ENCODE results near the gene PARL. TPM values are rescaled to one million over a fixed set of nuclear protein-coding genes. Genes with fewer than 3 reads are reported as not detected.

PARL gene
- total RNA-seq, 2 donors from 2014 or later, result 34.1 to 58.3 TPM

DNA sequence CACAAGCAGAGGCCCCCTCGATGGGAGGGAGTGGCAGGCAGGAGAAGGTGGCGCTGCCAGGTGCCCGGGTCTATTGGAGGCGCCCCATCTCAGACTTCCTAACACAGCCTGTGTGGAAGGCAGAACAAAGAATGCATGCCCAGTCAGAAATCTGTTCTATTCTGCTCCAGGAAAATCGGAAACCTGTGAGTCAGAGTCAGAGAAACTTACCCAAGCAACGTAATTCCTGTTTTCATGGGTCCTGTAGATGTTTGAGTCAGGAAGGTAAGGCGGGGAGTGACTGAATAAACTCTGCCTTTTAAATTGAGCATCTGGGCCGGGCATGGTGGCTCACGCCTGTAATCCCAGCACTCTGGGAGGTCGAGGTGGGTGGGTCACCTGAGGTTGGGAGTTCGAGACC is 73.0 kb downstream of the PARL start:
- Histone ChIP-seq H3K27me3 (no peaks in the 10 kb centered on the region), H3K4me1 (no peaks in the 10 kb centered on the region), H3K4me3 (no peak overlapping the region), H3K27ac (no peak overlapping the region), H3K36me3 (peaks cover 42% of the 10 kb centered on the region), H3K9me3 (no peaks in the 10 kb centered on the region)
- TF ChIP-seq, protein P1, sequence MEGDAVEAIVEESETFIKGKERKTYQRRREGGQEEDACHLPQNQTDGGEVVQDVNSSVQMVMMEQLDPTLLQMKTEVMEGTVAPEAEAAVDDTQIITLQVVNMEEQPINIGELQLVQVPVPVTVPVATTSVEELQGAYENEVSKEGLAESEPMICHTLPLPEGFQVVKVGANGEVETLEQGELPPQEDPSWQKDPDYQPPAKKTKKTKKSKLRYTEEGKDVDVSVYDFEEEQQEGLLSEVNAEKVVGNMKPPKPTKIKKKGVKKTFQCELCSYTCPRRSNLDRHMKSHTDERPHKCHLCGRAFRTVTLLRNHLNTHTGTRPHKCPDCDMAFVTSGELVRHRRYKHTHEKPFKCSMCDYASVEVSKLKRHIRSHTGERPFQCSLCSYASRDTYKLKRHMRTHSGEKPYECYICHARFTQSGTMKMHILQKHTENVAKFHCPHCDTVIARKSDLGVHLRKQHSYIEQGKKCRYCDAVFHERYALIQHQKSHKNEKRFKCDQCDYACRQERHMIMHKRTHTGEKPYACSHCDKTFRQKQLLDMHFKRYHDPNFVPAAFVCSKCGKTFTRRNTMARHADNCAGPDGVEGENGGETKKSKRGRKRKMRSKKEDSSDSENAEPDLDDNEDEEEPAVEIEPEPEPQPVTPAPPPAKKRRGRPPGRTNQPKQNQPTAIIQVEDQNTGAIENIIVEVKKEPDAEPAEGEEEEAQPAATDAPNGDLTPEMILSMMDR (IDR thresholded peaks at IDR 0.05), result no peak
- DNase-seq (ENCODE audit: low spot score), result no peak

DNA sequence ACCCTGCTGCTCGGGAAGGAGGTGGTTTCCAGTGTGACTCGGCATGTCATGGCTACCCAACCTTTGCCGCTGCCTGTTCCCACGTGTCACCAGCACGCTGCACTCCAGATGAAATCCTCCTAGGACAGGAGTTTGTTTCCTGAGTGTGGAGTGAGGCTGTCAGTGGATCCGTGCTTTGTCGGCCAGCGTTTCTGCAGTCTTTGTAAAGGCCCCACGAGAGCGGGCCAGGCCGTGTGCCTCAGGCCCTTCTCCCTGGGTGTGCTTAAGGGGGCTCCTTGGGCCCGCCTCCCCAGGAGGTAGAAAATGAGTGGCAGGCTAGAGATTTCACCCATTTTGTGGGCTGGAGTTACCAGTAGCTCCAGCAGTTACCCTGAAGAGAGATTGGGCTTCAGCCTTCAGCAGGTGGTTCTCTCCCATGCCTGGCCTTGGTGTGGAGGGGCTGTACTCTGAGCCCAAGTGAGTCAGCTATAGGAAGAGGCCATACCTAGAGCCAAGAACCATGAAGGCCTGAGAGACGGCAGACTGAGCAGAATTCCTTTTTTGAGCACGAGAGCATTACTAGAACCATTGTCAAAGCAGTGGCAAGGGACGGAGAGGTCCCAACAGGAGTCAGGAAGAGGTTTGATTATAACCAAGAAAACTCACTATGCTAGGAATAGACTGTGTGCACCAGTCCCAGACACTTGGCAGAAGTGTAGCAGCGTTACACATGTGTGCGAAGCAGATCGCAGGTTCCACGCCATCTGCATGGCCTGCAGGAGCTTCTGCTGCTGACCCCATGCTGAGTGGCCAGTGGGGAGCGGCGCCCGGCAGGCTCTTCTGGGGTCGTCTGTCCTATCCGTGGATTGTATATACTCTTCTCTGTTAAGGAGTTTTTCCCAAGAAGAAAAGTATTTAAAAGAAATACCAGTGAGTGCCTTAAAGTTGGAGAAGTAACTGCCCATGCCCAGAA is 73.8 kb downstream of the PARL start:
- Histone ChIP-seq H3K9me3 (no peaks in the 10 kb centered on the region), H3K27me3 (no peaks in the 10 kb centered on the region), H3K27ac (no peak overlapping the region), H3K36me3 (peaks cover 45% of the 10 kb centered on the region), H3K4me3 (no peak overlapping the region), H3K4me1 (no peaks in the 10 kb centered on the region)
- TF ChIP-seq, protein P1 (IDR thresholded peaks at IDR 0.05), result no peak
- DNase-seq (ENCODE audit: low spot score), result no peak

DNA sequence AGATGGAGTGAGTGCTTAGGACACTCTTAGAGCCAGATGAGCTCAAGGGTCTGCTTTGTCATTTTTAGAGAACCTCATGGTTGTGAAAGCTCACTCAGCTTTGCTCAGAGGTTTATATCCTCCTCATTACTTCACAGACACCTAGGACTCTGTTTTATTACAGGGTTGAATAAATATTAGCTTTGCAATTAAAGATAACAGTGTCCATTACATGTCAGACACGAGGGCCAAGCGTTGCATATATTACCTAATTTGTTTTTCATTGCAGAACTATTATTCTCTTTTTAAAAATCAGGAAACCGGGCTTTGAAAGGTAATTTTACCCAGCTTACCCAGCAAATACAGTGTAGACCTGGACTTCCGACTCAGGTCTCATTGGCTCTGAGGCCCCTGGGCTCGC is 75.4 kb downstream of the PARL start:
- H3K27me3 ChIP-seq, result no peaks in the 10 kb centered on the region
- no peak overlapping the region for H3K27ac ChIP-seq
- H3K4me1 ChIP-seq, result no peaks in the 10 kb centered on the region
- H3K4me3 ChIP-seq, result no peak overlapping the region
- H3K9me3 ChIP-seq, result no peaks in the 10 kb centered on the region
- TF ChIP-seq, protein P1 (IDR thresholded peaks at IDR 0.05), result no peak
- DNase-seq (ENCODE audit: low spot score), result no peak
- peaks cover 61% of the 10 kb centered on the region for H3K36me3 ChIP-seq

DNA sequence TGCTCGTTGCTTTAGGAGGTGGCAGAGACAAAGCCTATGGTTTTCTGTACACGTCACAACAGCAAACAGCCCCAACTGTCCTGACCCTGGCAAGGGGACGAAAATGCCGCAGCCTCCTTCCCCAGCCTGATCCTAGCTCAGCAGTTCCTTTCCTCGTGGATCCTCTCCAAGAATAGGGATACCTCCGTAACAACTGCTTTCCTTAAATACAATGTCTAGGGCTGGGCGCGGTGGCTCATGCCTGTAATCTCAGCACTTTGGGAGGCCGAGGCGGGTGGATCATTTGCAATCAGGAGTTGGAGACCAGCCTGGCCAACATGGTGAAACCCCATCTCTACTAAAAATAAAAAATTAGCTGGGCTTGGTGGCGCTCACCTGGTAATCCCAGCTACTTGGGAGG is 76.3 kb downstream of the PARL start:
- no peaks in the 10 kb centered on the region for H3K27me3 ChIP-seq
- no peak for DNase-seq (ENCODE audit: low spot score)
- TF ChIP-seq, protein P1 (IDR thresholded peaks at IDR 0.05), result no peak
- no peak overlapping the region for H3K27ac ChIP-seq
- H3K9me3 ChIP-seq, result no peaks in the 10 kb centered on the region
- H3K36me3 ChIP-seq, result peaks cover 66% of the 10 kb centered on the region
- H3K4me1 ChIP-seq, result no peaks in the 10 kb centered on the region
- H3K4me3 ChIP-seq, result no peak overlapping the region

DNA sequence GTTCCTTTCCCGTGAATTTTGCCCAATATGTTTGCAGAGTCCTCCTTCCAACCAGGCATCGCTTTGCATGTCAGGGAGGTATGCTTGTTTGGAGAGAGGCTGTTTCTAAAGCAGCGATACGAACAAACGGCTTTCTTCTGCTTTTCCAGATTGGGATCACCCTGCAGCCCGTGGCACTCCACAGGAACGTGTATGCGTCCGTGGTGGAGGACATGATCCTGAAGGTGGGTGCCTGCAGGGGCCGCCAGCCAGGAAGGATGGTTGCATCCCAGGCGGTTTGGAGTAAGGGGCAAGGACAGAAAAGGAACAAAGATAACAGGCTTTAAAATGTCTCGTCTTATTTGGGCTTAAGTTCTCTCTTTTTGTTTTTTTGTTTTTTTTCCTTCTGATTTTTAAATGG is 76.8 kb downstream of the PARL start:
- Histone ChIP-seq H3K36me3 (peaks cover 66% of the 10 kb centered on the region), H3K9me3 (no peaks in the 10 kb centered on the region), H3K27ac (no peak overlapping the region), H3K4me3 (no peak overlapping the region), H3K4me1 (no peaks in the 10 kb centered on the region), H3K27me3 (no peaks in the 10 kb centered on the region)
- DNase-seq (ENCODE audit: low spot score), result no peak
- TF ChIP-seq, protein P1 (IDR thresholded peaks at IDR 0.05), result no peak
